Stimulated activated CD4-positive, alpha-beta T cell treated with anti-CD3 and anti-CD28 coated beads, Interleukin-1b, Interleukin-23, amount 100 ng/mL, for 24 hours (primary cell): ENCODE results near the gene AIG1.

ENCODE experiments used
- DNase-seq, 4 experiments: peaks; one replicate each; pipeline ENCODE4 v3.0.0-alpha.2; 2020; ENCODE audit warnings: low read depth in 4 of 4, low spot score in 1 of 4

AIG1 gene

GRCh38 chr6:143356101-143356880 lies 295.6 kb downstream of the AIG1 start:
- no peak for DNase-seq

- DNase-seq = no peak
Observed at GRCh38 chr6:143357152-143357551, 296.5 kb downstream of the AIG1 start.

- DNase-seq = no peak
Observed at GRCh38 chr6:143357561-143358255, 297.0 kb downstream of the AIG1 start.

- DNase-seq = no peak
Observed at GRCh38 chr6:143361536-143362191, 301.0 kb downstream of the AIG1 start.

GRCh38 chr6:143362192-143362558 lies 301.5 kb downstream of the AIG1 start:
- no peak for DNase-seq

- DNase-seq = no peak
Observed at GRCh38 chr6:143363299-143363698, 302.6 kb downstream of the AIG1 start.

- no peak for DNase-seq
Observed at GRCh38 chr6:143368426-143368825, 307.7 kb downstream of the AIG1 start.

GRCh38 chr6:143369971-143370370 lies 309.3 kb downstream of the AIG1 start:
- no peak for DNase-seq

- no peak for DNase-seq
Observed at GRCh38 chr6:143370812-143371370, 310.2 kb downstream of the AIG1 start.

GRCh38 chr6:143372199-143372882 lies 311.7 kb downstream of the AIG1 start:
- DNase-seq = no peak

- DNase-seq = no peak
Observed at GRCh38 chr6:143374014-143374413, 313.3 kb downstream of the AIG1 start.

GRCh38 chr6:143375022-143375585 lies 314.4 kb downstream of the AIG1 start:
- DNase-seq = no peak

- DNase-seq = no peak
Observed at GRCh38 chr6:143376375-143376774, 315.7 kb downstream of the AIG1 start.

- DNase-seq = no peak
Observed at GRCh38 chr6:143376861-143377260, 316.2 kb downstream of the AIG1 start.

GRCh38 chr6:143385636-143386035 lies 324.9 kb downstream of the AIG1 start:
- DNase-seq = no peak

GRCh38 chr6:143390278-143390677 lies 329.6 kb downstream of the AIG1 start:
- no peak for DNase-seq
